NCI-H226 (cell line): Measurements from ENCODE around the gene FBXO27.
"Not testable (repeated sequence)": the region's sequence is repeated elsewhere in the genome, so short reads cannot be mapped to it uniquely, and the experiment has no call there.

ENCODE experiments used
- DNase-seq: peaks from one replicate; pipeline ENCODE4 v3.0.0-alpha.2; 2015

The FBXO27 gene

GRCh38 chr19:39032063-39032918 lies at the start of gene FBXO27:
Gene FBXO27 (minus strand): TSS chr19:39032549. CDS start chr19:39032227, 322 bp downstream.
- peak; percentile 57 for DNase-seq

- DNase-seq, result no peak
These were observed 48.1 kb upstream of the FBXO27 start for GRCh38 chr19:39080431-39080830.

- peak; percentile 97 for DNase-seq
These were observed 46.3 kb upstream of the FBXO27 start for GRCh38 chr19:39078436-39079200.

- DNase-seq, result no peak
These were observed 45.0 kb upstream of the FBXO27 start for GRCh38 chr19:39077323-39077722.

- DNase-seq, result no peak
These were observed 42.6 kb upstream of the FBXO27 start for GRCh38 chr19:39074942-39075341.

- DNase-seq, result no peak
These were observed 41.9 kb upstream of the FBXO27 start for GRCh38 chr19:39074205-39074692.

GRCh38 chr19:39070888-39071287 lies 38.5 kb upstream of the FBXO27 start:
- DNase-seq, result peak; percentile 62

- not testable (repeated sequence) for DNase-seq
These were observed 35.9 kb upstream of the FBXO27 start for GRCh38 chr19:39068259-39068658.

- DNase-seq, result no peak
These were observed 34.8 kb upstream of the FBXO27 start for GRCh38 chr19:39067104-39067503.

GRCh38 chr19:39065928-39066327 lies 33.6 kb upstream of the FBXO27 start:
- DNase-seq, result no peak

GRCh38 chr19:39064405-39064804 lies 32.1 kb upstream of the FBXO27 start:
- no peak for DNase-seq

- no peak for DNase-seq
These were observed 27.8 kb upstream of the FBXO27 start for GRCh38 chr19:39060171-39060570.

GRCh38 chr19:39059302-39059701 lies 27.0 kb upstream of the FBXO27 start:
- DNase-seq, result no peak

- peak; percentile 75 for DNase-seq
These were observed 25.3 kb upstream of the FBXO27 start for GRCh38 chr19:39057615-39058014.

GRCh38 chr19:39054091-39054470 lies 21.7 kb upstream of the FBXO27 start:
- DNase-seq, result no peak

GRCh38 chr19:39053276-39054090 lies 21.1 kb upstream of the FBXO27 start:
- no peak for DNase-seq

- DNase-seq, result no peak
These were observed 20.5 kb upstream of the FBXO27 start for GRCh38 chr19:39052846-39053245.

- DNase-seq, result peak; percentile 18
These were observed 19.9 kb upstream of the FBXO27 start for GRCh38 chr19:39052243-39052746.

- no peak for DNase-seq
These were observed 14.7 kb upstream of the FBXO27 start for GRCh38 chr19:39047073-39047472.

GRCh38 chr19:39046037-39046821 lies 13.9 kb upstream of the FBXO27 start:
- peak; percentile 68 for DNase-seq

- DNase-seq, result no peak
These were observed 13.2 kb upstream of the FBXO27 start for GRCh38 chr19:39045506-39045905.

- DNase-seq, result peak; percentile 57
These were observed 5.7 kb upstream of the FBXO27 start for GRCh38 chr19:39038098-39038497.
